8988T (cell line): ENCODE measurements around the gene FASN.

Source experiments
- DNase-seq: peaks from one replicate; pipeline ENCODE4 v3.0.0; 2011

FASN gene

DNA sequence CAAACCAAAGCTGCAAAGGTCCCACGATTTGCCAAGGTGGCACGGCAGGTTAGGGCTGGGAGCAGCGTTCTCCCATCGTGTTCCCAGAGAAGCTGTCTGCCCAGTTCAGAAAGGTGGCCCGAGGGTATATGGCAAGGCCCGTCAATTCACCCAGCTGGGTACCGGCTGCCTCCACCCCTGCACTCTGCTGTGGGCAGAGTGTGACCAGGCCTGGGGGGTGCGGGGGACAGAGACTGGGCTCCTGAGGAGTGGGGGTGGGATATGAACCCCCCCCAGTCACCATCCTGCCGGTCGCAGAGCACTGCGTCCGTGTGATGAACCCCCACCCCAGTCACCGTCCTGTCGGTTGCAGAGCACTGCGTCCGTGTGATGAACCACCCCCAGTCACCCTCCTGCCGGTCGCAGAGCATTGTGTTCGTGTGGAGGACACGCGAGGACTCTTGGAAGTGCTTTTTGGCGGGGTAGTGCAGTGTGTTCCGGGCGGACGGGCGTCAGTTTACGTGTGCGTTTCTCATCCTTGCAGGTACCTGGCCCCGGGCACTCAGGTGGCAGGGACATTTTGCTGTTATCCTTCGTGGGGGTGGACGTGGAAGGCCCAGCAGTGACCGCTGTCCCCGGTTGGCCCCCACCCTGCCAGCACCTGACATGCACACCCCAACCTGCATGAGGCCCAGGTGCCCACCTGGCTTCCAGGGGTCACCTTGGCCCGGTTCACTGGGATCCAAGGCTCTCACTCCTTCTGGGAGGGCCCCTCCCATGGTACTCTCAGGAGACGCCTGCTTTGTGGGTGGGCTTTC is 2.7 kb upstream of the FASN start:
- no peak for DNase-seq

DNA sequence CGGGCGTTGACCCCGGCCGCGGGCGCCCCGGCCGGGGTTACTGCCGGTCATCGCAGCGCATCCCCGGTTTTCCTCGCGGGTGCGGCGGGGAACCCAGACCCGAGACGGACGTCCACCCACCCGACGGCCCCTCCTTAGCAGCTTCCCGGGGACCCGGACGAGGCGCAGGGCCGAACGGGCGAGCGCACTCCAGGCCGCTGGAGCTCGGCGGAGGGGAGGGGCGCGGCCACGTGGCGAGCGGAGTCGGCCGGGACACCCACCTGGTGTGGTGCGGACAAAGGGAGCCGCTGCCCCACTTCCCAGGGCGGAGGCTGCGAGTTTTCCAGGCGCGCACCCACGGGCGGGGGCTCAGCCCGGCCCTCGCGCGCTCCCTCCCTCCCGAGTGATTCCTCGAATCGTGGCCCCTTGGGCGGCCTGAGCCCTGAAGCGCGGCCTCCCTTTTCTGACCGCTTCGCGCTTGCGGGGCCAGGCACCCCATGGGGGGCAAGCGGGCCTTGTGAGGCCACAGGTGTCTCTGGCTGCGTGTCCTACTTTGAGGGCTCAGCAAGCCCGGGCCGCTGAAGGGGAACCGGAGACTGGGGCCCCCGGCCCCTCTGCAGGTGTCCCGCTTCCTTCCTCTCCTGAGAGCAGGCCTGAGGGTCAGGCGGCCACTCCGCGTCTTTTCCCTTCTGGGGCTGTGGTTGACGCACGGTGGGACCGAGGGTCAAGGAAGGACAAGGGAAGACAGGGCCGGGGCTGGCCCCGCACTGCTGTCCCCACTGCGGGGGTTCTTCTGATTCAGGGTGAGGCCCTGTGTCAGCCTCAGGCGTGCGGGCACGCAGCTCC is 1.1 kb upstream of the FASN start:
- no peak for DNase-seq

DNA sequence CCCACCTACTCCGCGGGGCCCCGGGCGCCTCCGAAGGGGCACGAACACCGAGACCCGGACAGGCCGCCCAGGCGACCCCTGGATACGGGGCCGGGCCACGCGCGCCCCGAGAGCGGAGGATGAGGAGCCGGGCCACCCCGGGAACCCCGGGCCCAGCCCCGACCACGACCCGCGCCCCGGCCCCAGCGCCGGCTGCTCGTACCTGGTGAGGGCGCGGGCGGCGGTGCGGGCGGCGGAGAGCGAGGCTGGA is 192 bp downstream of the FASN start:
- DNase-seq = no peak

DNA sequence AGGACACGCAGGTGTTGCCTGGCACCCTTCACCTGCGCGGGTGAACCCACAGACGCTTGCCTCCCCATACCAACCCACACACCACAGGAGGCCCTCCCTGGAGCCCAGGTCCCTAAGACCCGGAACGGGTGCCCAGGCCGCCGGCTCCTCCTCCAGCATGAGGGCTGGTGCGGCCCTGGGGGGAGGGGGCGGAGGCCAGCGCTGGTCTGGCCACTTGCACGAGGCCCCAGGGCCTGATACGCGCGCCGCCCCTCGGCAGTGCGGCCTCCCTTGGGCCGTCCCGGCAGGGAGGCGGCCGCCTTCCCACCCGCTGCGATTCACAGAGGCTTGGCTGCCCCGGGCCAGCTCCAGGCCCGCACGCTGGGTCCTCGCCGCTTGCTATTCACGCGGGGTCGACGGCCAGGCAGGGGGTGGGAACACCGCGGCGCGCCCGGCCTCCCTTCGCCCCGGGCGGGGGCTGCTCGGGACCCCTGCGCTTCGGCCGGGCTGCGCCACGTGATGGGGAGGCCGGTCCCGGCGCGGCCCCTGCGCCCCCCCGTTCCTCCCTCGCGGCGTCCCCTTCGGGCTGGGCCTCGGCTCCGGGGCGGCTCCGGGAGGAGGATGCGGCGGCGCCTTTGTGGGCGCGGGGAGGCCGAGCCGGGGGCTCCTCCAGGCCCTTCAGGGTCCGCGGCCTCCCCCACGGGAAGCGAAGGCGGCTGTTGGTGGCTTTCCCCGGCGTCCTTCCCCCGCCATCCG is 685 bp downstream of the FASN start:
- peak; percentile 68 for DNase-seq

DNA sequence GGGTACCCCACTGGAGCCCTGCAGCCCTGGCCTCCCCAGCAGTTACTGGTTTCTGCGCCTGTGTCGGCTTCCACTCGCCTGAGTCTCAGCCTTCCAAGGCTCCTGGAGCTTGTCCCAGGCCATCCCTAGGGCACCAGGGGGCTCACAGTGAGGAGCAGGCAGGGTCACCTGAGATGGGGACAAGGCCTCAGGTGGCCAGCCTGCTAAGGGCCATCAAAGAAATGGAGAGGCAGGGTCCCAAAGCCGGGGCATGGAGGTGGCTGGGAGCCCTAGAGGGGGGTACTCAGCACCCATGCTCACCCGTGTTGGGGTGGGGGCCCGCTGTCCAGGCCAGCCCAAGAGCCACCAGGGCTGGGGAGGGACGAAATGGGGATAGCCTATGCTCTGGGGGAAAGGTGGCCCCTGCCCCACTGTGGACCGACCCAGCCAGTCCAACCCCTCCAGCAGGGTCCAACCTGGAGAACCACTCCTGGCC is 1.3 kb downstream of the FASN start:
- peak; percentile 50 for DNase-seq

DNA sequence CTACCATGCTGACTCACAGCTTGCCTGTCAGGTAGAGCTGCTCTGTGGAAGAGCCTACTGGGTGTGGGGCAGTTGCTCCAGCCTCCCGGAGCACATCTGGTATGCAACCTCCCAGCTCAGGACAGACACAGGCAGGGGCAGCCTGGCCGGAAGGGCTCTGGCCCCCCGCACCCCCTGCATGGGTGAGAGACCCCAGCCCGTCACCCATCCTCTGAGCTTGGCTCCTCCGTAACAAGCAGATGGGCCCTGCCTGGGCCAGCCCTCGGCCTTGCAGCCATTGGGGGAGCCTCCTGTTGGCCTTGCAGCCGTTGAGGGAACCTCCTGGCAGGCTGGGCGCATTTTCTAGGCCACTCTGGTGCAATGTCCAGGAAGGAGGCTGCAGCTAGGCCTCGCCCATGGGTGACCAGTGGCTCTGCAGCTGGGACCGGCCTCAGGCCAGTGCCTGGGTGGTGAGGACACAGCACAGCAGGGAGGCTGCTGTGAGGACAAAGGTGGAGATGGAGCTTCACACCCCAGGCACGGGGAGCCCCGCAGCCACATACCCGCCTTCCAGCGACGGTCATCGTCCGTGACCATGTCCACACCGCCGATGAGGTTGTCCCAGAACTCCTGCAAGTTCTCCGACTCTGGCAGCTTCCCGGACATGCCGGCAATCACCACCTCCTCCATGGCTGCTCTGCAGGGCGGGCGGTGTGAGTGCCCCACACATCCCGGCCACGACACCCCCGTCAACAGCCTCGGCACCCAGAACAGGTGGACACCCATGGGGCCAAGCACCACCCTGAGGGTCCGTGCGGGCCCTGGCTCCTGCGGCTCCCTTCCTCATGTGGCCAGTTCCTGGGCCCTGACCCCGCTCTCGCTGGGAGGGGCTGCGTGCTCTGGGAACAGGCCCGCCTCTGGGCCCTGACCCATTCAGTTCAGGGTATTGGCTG is 2.0 kb downstream of the FASN start:
- DNase-seq = peak; percentile 79

DNA sequence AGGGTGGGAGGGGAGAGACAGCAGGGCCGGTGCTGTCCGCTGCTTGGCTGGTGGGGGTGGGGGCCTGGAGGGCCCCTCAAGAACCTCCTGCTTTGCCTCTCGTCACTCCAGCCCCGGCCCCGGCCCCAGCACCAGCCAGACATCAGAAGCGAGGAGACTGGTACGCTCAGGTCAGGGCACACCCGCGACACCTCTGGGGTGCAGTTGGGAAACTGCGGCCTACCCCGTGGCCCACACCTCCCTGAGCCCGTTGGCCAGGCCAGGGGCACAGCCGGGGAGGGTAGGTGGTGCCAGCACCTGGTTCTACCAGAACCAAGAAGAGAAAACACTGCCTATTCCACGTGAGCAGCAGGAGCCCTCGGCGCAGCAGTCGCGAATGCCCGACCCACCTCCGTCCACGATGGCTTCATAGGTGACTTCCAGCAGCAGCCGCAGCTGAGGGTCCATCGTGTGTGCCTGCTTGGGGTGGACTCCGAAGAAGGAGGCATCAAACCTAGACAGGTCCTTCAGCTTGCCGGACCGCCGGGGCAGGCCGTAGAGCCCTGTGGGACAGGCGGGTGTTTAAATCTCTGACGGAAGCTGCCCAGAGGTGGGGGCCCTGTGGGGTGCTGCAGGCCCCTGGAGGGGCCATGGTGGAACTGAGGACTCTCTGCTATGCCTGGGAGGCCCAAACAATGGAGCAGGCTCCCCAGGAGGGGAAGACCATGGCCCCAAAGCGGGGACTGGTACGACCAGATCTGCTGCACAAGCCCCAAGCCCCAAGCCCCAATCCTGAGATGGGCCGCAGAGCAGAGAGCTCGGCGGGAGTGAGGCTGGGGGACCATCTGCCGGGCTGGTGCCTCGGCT is 2.9 kb downstream of the FASN start:
- DNase-seq = peak; percentile 27

DNA sequence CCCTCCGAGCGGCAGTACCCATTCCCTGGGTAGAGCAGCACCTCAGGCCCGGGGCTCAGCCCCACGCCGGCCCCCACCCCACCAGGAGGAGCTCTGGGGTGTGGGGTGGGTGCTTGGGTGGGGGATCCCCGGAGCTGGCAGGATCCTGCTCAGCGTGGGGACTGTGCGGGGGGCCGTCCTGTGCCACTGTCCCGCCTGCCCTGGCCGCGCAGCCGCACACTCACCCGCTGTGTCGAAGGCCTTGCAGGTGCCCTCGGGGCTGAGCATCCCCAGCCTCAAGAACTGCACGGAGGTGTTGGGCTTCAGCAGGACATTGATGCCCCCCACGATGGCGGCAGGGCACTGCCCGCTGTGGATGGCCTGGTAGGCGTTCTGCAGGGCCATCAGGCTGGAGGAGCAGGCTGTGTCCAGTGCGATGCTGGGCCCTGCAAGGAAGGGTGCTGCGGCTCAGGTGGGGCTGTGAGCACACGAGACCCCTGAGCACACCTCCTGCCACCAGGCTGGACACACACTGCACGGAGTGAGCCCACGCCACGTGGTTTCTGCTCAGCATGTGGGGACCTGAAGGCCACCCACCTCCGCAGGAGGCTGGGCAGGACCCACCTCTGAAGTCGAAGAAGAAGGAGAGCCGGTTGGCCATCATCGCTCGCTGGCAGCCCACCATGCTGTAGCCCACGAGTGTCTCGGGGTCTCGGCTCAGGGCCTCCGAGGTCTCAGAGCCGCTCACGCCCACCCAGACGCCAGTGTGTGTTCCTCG is 4.9 kb downstream of the FASN start:
- DNase-seq = peak; percentile 20

DNA sequence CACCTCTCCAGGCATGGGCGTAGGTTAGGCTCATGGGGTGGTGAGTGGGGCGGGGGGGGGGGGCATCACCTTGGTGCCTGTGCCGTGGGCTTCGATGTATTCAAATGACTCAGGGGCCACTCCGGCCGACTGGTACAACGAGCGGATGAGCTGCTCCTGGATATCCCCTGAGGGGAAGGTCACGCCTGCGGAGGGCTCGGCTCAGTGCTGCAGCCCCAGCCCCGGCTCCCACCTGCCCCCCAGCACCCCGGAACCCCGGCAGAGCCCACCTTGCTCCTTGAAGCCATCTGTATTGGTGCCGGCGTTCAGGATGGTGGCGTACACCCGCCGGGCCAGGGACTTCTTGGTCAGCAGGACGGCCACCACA is 5.4 kb downstream of the FASN start:
- DNase-seq = no peak

DNA sequence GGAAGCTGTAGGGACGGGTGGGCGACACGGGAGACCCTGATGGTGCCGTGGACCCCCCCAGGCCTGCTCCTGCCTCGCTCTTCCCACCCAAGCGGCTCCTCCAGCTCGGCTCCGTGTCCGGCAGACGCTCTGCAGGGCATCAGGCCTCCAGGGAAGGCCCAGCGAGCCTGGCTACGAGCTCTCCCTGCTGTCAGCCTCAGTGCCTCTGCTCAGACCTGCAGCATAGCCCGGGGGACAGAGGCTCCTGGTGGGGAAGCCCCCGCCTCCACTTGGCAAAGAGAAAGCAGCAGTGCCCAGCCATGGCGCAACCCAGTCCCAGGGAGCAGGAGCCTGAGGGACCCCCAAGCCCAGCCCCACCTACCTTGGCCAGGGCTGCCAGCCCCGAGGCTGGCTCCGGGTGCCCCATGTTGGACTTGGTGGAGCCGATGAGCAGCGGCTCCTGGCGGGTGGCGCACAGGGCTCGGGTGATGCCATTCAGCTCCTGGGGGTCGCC is 5.9 kb downstream of the FASN start:
- no peak for DNase-seq

DNA sequence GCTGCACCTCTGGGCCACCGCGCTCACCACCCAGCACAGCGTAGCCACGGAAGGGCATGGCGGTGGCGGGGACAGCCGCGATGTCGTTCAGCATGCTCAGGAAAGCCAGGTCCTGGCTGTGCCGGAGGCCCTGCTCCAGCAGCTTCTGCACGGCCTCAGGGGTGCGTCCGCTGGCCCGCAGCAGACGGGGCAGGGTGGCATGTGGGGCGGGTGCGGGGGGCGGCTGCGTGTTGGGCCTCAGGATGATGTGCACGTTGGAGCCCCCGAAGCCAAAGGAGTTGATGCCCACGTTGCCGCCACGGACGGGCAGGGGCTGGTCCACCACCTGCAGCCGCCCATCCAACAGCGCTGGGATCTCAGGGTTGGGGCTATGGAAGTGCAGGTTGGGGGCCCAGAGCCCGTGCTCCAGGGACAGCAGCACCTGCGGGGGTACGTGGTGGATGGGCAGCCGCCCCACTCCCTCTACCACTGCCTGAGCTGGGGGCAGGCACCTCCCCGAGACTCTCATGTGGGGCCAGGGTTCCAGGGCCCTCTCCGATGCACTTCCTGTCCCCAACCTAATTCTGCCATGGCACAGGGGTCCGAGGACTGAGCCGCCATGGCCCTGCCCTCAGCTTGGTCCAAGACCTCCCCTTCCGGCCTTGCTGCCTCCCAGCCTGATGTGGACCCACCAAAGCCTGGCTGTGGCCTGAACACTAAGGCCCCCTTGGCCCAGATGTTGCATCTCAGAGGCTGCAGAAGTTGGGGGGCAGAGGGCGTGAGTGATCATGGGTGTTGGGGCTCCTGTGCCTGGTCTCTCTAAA is 6.6 kb downstream of the FASN start:
- peak; percentile 27 for DNase-seq

DNA sequence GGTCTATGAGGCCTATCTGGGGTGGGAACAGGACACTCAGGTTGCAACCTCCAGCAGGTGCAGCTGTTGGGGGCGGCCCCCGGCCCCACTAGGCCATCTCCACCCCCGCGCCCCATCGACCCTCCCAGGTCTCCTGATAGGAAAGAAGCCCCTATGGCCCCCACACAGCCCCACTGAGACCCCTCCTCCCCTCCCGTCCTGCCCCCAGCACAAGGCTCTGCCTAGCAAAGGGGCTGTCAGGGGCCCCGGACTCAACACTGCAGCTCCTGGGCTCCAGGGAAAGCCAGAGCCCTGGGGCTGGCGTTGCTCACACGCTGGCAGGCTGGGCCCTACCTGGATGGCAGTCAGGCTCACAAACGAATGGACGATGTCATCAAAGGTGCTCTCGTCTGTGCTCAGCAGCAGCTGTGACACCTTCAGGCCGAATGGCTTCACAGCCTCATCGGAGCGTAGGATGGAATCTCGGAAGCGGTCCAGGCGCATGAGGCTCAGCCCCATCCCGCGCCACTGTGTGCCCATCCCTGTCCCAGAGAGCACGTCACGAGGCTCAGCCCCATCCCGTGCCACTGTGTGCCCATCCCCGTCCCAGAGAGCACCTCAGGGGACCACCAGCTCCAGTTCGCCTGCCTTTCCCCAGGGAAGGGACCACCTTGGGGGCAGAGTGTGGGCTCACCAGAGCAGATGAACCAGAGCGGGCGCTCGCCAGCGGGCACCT is 7.3 kb downstream of the FASN start:
- peak; percentile 38 for DNase-seq

DNA sequence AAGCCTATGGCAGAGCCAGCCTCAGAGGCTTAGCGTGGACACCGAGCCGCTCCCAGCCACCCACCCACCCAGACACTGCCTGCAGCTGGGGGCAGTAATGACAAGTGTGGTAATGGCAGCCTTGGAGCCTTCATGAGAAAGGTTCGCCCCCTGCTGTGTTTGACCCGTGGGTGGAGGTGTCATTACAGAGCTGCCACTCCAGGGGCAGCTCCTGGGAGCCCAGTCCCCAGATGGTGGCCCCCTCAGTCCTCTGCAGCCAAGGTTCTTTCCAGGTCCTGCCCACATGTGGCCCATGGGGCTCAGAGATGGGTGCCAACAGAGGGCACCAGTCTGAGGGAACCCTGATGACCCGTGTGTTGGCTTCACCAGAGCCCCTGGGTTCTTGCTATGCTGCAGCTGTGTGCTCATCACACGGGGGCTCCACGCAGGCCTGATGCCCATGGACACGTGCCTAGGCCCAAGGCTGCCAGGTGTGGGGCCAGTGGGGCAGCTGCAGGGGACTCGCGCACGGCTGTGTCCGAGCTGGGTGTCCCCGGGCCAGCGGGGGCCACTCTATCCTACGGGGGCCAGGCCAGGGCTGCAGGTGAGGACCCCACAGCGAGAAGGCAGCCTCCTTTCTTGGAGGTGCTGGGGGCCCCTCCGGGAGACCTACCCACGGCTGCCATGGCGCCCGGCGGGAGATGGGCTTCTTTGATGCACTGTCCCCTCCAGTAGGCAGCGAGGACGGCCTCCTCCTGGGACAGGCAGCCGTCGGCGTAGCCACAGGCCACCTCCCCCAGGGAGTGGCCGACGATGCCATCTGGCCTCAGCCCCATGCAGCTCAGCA is 8.1 kb downstream of the FASN start:
- peak; percentile 52 for DNase-seq

DNA sequence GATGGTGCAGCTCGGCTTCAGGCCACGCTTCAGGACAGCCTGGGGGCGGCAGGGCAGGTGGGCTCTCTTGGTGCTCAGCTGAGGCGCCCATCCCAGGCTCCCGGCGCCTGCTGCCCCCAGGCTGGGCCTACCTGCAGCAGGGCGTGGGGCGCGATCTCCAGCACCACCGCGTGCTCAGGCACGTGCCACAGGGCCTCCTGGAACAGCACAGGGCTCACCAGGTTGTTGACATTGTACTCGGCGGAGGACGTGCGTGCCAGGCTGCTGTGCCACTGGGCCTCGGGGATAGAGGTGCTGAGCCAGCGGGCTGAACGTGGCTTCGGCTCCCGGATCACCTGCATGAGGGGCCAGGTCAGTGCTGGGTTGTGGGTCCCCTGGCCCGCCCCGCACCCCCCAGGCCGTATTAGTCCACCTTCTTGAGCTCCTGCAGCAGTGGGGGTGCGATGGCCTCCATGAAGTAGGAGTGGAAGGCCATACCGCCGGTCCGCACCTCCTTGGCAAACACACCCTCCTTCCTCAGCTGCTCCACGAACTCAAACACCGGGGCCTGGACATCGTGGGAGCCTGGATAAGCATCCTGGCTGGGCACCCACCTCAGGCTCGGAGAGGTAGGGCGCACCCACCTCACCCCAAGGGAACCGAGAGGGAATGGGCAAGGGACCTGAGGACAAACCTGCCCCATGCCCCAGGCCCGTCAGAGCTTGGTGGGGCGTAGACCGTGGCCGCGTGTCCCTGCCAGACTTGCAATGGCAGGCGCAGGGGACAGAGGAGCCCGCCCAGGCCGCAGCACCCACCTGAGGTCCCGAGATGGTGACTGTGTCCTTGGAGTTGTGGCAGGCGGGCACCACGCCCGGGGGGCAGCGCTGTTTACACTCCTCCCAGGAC is 9.0 kb downstream of the FASN start:
- no peak for DNase-seq

DNA sequence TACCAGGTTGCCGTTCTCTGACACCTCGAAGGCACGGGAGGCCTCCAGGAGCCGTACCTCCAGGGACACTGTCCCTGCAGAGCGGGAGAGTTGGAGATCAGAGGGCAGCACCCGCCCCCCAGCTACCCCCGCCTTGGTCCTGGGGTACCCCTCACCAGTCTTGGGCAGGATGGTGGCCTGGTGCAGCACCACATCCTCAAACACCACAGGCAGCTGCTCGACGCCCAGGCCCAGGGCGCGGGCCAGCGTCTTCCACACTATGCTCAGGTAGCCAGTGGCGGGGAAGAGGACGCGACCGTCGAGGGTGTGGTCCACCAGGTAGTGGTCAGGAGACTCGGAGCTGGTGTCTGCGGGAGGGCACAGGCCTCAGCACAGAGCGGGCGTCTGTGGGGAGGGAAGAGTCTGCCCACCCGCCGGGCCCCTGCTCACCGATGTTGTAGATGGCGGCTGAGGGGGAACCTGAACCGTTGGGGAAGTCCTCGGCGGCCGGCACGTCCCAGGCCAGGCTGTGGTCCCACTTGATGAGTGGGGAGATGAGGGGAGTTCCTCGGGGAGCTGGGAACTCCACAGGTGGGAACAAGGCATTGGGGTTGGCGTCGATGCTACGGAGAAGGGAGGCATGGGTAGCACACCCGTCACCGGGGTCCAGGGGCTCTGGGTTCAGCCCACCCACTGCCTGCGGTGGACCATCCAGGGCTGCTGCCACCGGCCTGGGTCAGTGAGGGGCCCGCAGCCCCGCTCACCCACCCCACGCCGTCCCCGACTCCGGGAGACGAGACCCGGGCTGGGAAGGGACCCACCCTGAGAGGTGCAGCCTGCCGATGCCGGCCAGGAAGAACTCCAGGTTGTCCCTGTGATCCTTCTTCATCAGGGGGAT is 9.8 kb downstream of the FASN start:
- no peak for DNase-seq
